ENCODE measurements around the gene EVI5L.
"Not testable (repeated sequence)": the region's sequence is repeated elsewhere in the genome, so short reads cannot be mapped to it uniquely, and the experiment has no call there.

Gene EVI5L

GRCh38 chr19:7872306-7873204 lies 42.5 kb downstream of the EVI5L start:
- DNase-seq (ENCODE audit: low read depth): no peak

DNA sequence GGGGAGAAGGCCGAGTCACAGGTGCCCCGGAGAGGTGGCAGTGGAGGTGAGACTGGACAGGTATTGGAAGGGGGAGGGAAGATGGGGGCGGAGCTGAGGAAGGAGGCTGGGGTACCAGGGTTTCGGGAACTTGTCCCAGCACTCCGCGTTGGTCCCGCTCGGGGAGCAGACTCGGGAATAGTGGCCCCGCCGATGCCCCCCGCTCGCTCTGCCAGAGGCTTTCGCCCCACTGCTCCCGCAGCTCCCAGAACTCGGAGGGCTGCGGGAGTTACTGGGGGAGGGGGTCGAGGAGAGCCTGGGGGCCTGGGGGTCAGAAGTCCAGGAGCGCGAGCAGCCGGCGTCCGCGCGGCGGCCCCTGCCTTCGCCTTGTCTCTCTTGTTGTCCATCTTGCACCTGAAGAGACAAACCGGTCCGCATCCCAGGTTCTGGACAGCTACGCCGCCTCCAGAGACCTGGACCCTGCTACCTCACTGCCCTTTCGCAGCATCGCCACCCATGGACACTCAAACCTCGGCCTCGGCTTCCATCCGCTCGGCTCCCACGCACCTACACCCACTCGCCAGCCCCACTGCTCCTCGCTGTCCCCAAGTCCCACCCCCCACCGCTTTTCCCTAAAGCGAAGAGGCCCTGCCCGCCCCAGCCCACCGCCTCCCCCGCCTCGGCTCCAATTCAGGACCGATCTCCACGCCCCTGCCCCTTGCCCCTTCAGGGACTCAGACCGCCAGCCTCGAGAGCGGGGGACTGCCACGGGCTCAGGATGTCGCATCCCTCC lies 43.5 kb downstream of the EVI5L start:
- DNase-seq (ENCODE audit: low read depth): no peak

DNA sequence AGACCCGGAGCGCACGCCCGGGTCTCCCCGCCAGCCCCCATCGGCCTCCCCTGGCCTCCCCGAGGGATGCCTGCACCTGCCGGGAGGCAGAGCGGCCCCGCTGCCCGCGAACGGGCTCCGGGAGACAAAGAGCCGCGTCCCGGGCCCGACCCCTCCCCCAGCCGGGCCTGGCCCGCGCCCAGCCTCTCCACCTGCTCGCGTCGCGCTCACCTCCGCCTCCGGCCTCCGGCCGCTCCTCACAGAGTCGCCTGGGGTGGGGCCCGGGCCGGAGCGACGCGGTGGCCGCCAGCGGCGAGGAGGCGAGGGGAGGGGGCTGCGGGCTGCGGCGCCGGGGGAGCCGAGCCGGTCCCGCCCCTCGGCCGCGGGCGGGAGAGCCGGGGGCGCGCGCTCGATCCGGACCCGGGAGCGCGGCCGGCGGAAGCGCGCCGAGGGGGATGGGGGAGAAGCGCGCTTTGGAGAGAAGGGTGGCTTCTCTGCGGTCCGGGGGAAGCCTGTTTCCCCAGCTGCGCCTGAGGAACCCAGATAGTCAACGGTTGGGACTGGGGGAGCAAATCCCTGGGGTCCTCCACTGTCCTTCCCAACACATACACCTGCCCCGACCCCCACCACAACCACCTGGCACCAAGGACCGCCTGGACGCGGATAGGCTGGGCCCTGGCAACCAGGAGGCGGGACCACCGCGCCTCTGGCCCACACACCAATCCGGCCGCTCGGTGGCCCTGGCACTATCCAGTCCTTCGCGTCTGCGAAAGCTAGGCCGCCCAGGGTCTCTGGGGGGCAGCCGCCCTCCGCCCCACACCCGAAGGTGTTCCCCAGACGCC lies 44.3 kb downstream of the EVI5L start, which contains the start of gene PRR36:
Gene PRR36 (minus strand): TSS at position 315 of the 821 bp plus-strand sequence. CDS start 701 bp downstream, outside the sequence.
- no peak for DNase-seq (ENCODE audit: low read depth)

- DNase-seq (ENCODE audit: low read depth): no peak
Measured at GRCh38 chr19:7874897-7875273, 44.9 kb downstream of the EVI5L start.

- no peak for DNase-seq (ENCODE audit: low read depth)
Measured at GRCh38 chr19:7877249-7877836, 47.3 kb downstream of the EVI5L start.

GRCh38 chr19:7879111-7879807 lies 49.2 kb downstream of the EVI5L start:
- no peak for DNase-seq (ENCODE audit: low read depth)

DNA sequence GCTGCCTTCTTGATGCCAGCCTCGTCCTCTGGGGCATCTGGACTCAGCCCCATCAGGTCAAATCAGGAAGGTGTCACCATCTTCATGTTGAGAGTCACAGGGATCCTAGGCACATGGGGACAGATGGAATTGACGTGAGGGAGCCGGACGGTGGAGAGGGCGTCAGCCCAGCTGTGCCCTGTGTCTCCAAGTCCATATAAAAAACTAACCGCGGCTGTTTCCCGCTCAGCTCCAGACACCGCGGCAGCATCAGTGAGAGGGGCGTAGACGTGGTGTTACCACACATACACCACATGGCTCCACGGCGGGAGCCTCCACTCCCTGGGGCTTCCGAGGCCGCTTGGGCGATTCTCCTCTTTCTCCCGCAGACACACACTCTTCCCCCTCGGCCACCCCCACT lies 49.8 kb downstream of the EVI5L start:
- DNase-seq (ENCODE audit: low read depth): no peak

DNA sequence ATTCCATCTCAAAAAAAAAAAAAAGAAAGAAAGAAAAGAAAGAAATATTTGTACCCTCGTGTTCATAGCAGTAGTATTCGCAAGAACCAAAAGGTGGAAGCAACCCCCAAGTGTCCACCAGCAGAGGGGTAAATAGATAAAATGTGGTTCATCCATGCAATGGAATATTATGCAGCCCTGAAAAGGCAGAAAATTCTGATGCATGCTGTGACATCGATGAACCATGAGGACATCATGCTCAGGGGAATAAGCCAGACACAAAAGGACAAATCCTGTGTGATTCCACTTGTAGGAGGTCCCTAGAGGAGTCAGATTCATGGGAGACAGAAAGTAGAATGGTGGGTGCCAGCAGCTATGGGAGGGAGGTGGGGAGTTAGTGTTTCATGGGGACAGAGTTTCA lies 51.9 kb downstream of the EVI5L start:
- no peak for DNase-seq (ENCODE audit: low read depth)

- DNase-seq (ENCODE audit: low read depth): no peak
Measured at GRCh38 chr19:7883105-7883504, 53.1 kb downstream of the EVI5L start.

DNA sequence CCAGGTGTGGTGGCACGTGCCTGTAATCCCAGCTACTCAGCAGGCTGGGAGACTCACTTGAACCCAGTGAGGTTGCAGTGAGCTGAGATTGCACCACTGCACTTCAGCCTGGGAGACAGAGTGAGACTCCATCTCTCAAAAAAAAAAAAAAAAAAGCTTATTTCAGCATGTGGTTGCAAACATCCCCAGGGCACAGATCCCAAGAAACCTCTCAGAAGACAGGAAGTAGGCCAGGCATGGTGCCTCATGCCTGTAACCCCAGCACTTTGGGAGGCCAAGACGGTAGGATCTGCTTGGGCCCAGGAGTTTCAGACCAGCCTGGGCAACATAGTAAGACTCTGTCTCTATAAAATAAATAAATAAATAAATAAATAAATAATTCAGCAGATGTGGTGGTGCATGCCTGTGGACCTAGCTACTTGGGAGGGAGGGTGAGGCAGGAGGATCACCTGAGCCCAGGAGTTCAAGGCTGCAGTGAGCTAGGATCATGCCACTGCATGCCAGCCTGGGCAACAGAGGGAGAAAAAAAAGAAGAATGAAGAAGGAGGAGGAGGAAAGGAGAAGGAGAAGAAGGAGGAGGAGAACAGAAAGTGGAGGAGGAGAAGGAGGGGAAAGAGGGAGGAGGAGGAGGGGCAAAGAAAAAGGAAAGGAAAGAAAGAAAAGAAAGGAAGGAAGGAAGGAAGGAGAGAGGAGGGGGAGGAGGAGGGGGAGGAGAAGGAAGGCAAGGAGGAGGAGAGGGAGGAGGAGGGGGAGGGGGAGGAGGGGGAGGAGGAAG lies 54.0 kb downstream of the EVI5L start:
- DNase-seq (ENCODE audit: low read depth): peak; percentile 46

- no peak for DNase-seq (ENCODE audit: low read depth)
Measured at GRCh38 chr19:7885818-7886217, 55.8 kb downstream of the EVI5L start.

- no peak for DNase-seq (ENCODE audit: low read depth)
Measured at GRCh38 chr19:7887408-7888144, 57.6 kb downstream of the EVI5L start.

DNA sequence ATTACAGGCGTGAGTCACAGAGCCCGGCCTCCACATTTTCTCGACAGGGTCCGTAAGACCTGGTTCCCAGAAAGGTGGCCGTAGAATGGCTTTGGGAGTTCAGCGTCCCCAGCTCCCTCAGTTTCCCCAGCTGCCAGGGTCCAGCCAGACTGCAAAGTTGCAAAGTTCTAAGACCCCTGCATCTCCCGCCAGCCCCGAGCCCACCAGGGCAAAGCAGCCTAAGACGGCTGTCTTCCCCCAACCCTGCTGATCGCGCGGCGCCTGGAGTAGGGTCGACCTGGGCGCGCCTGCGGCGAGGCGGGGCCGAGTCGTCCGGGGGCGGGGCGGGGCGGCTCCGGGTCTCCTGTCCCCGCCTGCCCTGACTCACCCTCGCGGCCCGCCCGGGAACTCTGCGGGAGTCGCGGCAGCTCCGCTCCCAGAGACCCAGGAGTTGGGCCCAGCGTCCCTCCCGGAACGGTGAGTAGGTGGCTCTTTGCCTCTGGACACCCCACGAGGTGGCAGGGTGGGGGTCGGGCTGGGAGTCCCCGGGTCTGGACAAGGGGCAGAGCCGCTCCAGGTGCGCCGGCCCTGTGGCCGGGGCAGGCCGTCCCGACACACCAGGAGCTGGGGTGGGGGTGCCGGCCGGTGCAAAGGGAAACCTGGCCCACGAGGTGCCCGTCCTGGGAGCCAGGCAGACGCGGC lies 58.3 kb downstream of the EVI5L start, which contains the start of gene LRRC8E:
Gene LRRC8E (plus strand): TSS at position 366 of the 681 bp plus-strand sequence. CDS start 7,094 bp downstream, outside the sequence.
- peak; percentile 44 for DNase-seq (ENCODE audit: low read depth)

GRCh38 chr19:7888826-7889217 lies 58.8 kb downstream of the EVI5L start:
- DNase-seq (ENCODE audit: low read depth): no peak

GRCh38 chr19:7893362-7894101 lies 63.5 kb downstream of the EVI5L start:
- DNase-seq (ENCODE audit: low read depth): not testable (repeated sequence)

DNA sequence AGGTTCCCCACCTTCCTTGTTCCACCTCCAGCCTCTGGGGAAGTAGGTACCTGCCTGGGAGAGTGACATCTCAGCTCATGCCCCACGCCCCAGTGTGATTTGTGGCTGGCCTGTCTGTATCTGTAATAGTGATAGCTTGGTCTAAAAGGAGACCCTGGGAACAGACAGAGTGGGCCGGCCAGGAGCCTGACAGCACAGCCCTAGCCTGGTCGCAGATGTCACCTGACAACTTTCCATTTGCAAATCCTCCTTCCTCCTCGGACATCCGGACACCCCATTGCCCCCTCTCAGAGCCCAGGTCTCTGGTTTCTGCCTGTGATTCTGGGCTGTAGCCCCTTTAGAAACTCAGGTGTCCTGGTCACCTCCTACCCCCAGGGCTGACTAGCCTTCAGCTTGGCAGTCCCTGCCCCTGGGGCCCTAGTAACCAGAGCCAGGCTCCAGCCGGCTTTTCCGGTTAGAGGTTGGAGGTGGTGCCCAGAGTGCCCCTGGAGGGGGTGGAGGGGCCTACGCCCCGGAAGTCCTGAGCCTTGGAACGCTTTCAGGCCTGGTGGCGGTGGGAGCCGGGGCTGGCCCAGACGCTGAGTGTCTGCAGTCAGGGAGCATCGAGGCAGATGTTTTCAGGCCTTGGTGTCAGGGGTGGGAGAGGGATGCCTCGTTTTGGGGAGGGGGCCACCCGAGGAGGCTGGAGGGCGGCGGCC lies 64.7 kb downstream of the EVI5L start:
- no peak for DNase-seq (ENCODE audit: low read depth)

DNA sequence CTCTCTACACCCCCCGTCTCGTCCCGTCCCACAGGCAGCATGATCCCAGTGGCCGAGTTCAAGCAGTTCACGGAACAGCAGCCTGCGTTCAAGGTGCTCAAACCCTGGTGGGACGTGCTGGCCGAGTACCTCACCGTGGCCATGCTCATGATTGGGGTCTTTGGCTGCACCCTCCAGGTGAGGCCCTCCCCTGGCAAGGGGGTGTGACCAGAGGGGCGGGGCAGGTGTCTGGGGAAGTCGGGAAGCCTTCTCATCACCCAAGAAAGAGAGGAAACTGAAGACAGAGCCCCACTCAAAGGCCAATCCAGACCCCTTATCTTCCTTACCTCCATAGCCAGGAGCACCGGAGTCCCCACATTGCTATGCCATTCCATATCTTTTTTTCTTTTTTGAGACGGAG lies 65.5 kb downstream of the EVI5L start:
- DNase-seq (ENCODE audit: low read depth): no peak

- no peak for DNase-seq (ENCODE audit: low read depth)
Measured at GRCh38 chr19:7897292-7897691, 67.3 kb downstream of the EVI5L start.

Measured in GM04504 (cell line).